ENCODE results near the gene PRRG2. TPM values are rescaled to one million over a fixed set of nuclear protein-coding genes. Genes with fewer than 3 reads are reported as not detected.

Gene PRRG2
- total and polyA plus RNA-seq, 5 donors from 2014 or later = 0.84 TPM; not detected in 4

DNA sequence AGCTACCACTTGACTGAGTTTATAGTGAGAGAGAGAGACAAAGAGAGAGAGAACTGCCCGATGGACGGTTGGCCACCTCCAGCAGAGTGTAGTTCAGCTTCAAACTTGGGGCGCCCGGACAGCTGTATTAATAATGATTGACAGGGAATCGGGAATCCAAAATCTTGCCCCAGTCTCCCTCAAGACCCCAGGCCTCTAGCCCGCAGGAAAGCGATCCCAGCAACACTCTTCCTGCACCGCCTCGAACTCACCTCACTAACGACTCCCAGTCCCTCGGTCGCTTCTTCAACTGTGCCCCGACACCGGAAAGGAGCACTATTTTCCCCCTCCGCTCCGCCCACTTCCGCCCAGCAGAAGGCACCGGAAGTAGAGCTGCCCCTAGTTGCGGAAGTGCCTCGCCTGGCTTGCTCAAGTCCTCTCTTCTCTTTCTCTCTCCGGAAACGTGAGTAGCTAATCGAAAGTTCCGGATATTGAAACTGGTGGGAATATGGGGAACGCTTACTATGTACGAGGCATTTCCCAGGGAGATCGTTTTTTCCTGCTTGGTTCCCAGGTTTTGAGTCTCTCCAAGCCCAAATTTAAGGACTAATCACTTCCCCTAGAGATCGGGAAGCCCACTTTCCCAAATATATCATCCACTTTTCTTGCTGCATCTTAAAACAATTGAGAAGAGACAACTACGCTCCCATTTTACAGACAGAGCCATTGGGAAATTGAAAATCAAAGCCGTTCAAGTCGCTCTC is 681 bp upstream of the PRRG2 start, which contains the start of gene NOSIP:
TSS of gene NOSIP (minus strand) at position 293 of the 743 bp plus-strand sequence. CDS start 19,865 bp downstream, outside the sequence.
- peak; percentile 98 to 100 for ATAC-seq (ENCODE audit: low read depth in 2 of 2)
- peaks cover 6% of the 10 kb centered on the region for H3K36me3 Mint-ChIP-seq
- peak within 1 kb of the TSS; percentile 94 for H3K4me3 ChIP-seq (ENCODE audit: low read depth, low read length)
- H3K4me1 ChIP-seq (ENCODE audit: control insufficient read depth, insufficient read depth, low read length, poor library complexity, severe bottlenecking) = peaks cover 28% of the 10 kb centered on the region
- H3K9me3 Mint-ChIP-seq = peaks cover 0 to 1% (median 0%) of the 10 kb centered on the region in 7 donors
- peaks cover 16 to 40% (median 28%) of the 10 kb centered on the region in 4 donors for H3K4me1 Mint-ChIP-seq
- peak within 1 kb of the TSS; percentile 88 to 97 (median 95) for H3K4me3 Mint-ChIP-seq
- peak within 1 kb of the TSS; percentile 71 for H3K27ac ChIP-seq (ENCODE audit: insufficient read depth, low read length, poor library complexity, severe bottlenecking)
- H3K36me3 ChIP-seq (ENCODE audit: control insufficient read depth, insufficient read depth, low read length) = peaks cover 15% of the 10 kb centered on the region
- H3K9me3 ChIP-seq (ENCODE audit: control insufficient read depth in 2 of 2, low read length in 2 of 2) = no peaks in the 10 kb centered on the region
- H3K27ac Mint-ChIP-seq = peak within 1 kb of the TSS; percentile 92 to 100 (median 96)
- peak; percentile 94 to 98 (median 95) for DNase-seq
- no peaks in the 10 kb centered on the region for H3K27me3 ChIP-seq (ENCODE audit: control insufficient read depth, insufficient read depth, low read length)
- H3K27me3 Mint-ChIP-seq = no peaks in the 10 kb centered on the region

GRCh38 chr19:49583239-49583638 is 2.1 kb downstream of the PRRG2 start:
- ATAC-seq (ENCODE audit: low read depth in 2 of 2) = no peak

DNA sequence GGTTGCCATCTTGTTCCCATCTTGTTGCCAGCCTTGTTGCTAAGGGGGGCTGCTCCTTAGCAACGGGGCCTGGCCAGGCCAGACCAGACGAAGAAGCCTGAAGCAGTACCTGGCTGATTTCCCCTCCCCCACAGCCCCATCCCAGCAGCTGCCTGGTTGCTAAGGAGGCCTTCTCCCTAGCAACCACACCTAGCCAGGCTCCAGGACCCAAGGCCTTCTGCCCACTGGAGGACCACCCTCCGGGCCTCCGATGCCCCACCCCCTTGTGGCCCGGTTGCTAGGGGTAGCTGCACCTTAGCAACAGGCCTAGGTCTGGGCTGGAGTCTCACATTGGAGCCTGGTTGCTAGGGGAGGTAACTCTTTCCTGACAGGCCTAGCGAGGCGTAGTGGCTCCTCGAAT is 3.9 kb downstream of the PRRG2 start:
- Histone ChIP-seq H3K27me3 (ENCODE audit: control insufficient read depth, insufficient read depth, low read length) (no peaks in the 10 kb centered on the region), H3K36me3 (ENCODE audit: control insufficient read depth, insufficient read depth, low read length) (no peaks in the 10 kb centered on the region), H3K9me3 (ENCODE audit: control insufficient read depth in 2 of 2, low read length in 2 of 2) (no peaks in the 10 kb centered on the region), H3K4me1 (ENCODE audit: control insufficient read depth, insufficient read depth, low read length, poor library complexity, severe bottlenecking) (peaks cover 15% of the 10 kb centered on the region), H3K4me3 (ENCODE audit: low read depth, low read length) (no peak overlapping the region), H3K27ac (ENCODE audit: insufficient read depth, low read length, poor library complexity, severe bottlenecking) (no peak overlapping the region)
- peaks cover 6 to 23% (median 14%) of the 10 kb centered on the region in 4 donors for H3K4me1 Mint-ChIP-seq
- peaks cover 0 to 1% (median 0%) of the 10 kb centered on the region in 7 donors for H3K9me3 Mint-ChIP-seq
- H3K4me3 Mint-ChIP-seq = peak overlapping the region in 1 of 4 donors; percentile 28
- no peak overlapping the region for H3K27ac Mint-ChIP-seq
- H3K27me3 Mint-ChIP-seq = peaks cover 7% of the 10 kb centered on the region
- H3K36me3 Mint-ChIP-seq = no peaks in the 10 kb centered on the region
- no peak for DNase-seq
- ATAC-seq (ENCODE audit: low read depth in 2 of 2) = no peak

More at GRCh38 chr19:49583239-49583638, 2.1 kb downstream of the PRRG2 start:
- DNase-seq = no peak
- H3K4me1 Mint-ChIP-seq = peaks cover 16 to 26% (median 21%) of the 10 kb centered on the region in 4 donors
- H3K4me3 ChIP-seq (ENCODE audit: low read depth, low read length) = no peak overlapping the region
- no peaks in the 10 kb centered on the region for H3K36me3 Mint-ChIP-seq
- no peak overlapping the region for H3K27ac ChIP-seq (ENCODE audit: insufficient read depth, low read length, poor library complexity, severe bottlenecking)
- no peaks in the 10 kb centered on the region for H3K27me3 Mint-ChIP-seq
- H3K4me1 ChIP-seq (ENCODE audit: control insufficient read depth, insufficient read depth, low read length, poor library complexity, severe bottlenecking) = peaks cover 24% of the 10 kb centered on the region
- no peak overlapping the region for H3K27ac Mint-ChIP-seq
- peaks cover 0 to 1% (median 0%) of the 10 kb centered on the region in 7 donors for H3K9me3 Mint-ChIP-seq
- no peaks in the 10 kb centered on the region for H3K9me3 ChIP-seq (ENCODE audit: control insufficient read depth in 2 of 2, low read length in 2 of 2)
- no peaks in the 10 kb centered on the region for H3K27me3 ChIP-seq (ENCODE audit: control insufficient read depth, insufficient read depth, low read length)
- peaks cover 2% of the 10 kb centered on the region for H3K36me3 ChIP-seq (ENCODE audit: control insufficient read depth, insufficient read depth, low read length)
- no peak overlapping the region for H3K4me3 Mint-ChIP-seq

DNA sequence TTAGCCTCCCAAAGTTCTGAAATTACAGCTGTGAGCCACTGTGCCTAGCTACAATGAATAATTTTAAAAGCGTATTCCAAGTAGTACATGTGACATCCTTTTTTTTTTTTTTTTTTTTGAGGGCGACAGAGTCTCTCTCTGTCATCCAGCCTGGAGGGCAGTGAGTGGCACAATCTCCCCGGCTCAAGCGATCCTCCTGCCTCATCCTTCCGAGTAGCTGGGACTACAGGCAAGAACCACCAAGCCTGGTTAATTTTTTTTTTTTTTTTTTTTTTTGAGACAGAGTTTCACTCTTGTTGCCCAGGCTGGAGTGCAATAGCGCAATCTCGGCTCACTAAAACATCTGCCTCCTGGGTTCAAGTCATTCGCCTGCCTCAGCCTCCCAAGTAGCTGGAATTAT is 6.1 kb downstream of the PRRG2 start:
- no peak overlapping the region for H3K27ac ChIP-seq (ENCODE audit: insufficient read depth, low read length, poor library complexity, severe bottlenecking)
- Mint-ChIP-seq H3K4me3 (no peak overlapping the region), H3K9me3 (no peaks in the 10 kb centered on the region), H3K36me3 (no peaks in the 10 kb centered on the region), H3K27ac (no peak overlapping the region), H3K4me1 (peaks cover 0 to 20% (median 7%) of the 10 kb centered on the region in 4 donors), H3K27me3 (peaks cover 7% of the 10 kb centered on the region)
- H3K4me1 ChIP-seq (ENCODE audit: control insufficient read depth, insufficient read depth, low read length, poor library complexity, severe bottlenecking) = peaks cover 16% of the 10 kb centered on the region
- DNase-seq (no peak), ATAC-seq (ENCODE audit: low read depth in 2 of 2) (no peak)
- no peaks in the 10 kb centered on the region for H3K36me3 ChIP-seq (ENCODE audit: control insufficient read depth, insufficient read depth, low read length)
- H3K27me3 ChIP-seq (ENCODE audit: control insufficient read depth, insufficient read depth, low read length) = no peaks in the 10 kb centered on the region
- no peaks in the 10 kb centered on the region for H3K9me3 ChIP-seq (ENCODE audit: control insufficient read depth in 2 of 2, low read length in 2 of 2)
- H3K4me3 ChIP-seq (ENCODE audit: low read depth, low read length) = no peak overlapping the region

- H3K9me3 ChIP-seq (ENCODE audit: control insufficient read depth in 2 of 2, low read length in 2 of 2) = no peaks in the 10 kb centered on the region
- Mint-ChIP-seq H3K27me3 (peaks cover 7% of the 10 kb centered on the region), H3K9me3 (no peaks in the 10 kb centered on the region), H3K36me3 (peaks cover 2% of the 10 kb centered on the region), H3K27ac (peak overlapping the region; percentile 4 to 74 (median 68)), H3K4me3 (peak overlapping the region in 2 of 4 donors; percentile 2 to 67), H3K4me1 (peaks cover 0 to 33% (median 16%) of the 10 kb centered on the region in 4 donors)
- H3K4me3 ChIP-seq (ENCODE audit: low read depth, low read length) = no peak overlapping the region
- DNase-seq (peak; percentile 40 to 49 (median 45)), ATAC-seq (ENCODE audit: low read depth in 2 of 2) (no peak)
- H3K27ac ChIP-seq (ENCODE audit: insufficient read depth, low read length, poor library complexity, severe bottlenecking) = peak overlapping the region; percentile 43
- H3K27me3 ChIP-seq (ENCODE audit: control insufficient read depth, insufficient read depth, low read length) = no peaks in the 10 kb centered on the region
- no peaks in the 10 kb centered on the region for H3K36me3 ChIP-seq (ENCODE audit: control insufficient read depth, insufficient read depth, low read length)
- peaks cover 27% of the 10 kb centered on the region for H3K4me1 ChIP-seq (ENCODE audit: control insufficient read depth, insufficient read depth, low read length, poor library complexity, severe bottlenecking)
Observed at GRCh38 chr19:49588365-49589122, 7.4 kb downstream of the PRRG2 start.

GRCh38 chr19:49589502-49589905 is 8.4 kb downstream of the PRRG2 start:
- H3K36me3 ChIP-seq (ENCODE audit: control insufficient read depth, insufficient read depth, low read length) = peaks cover 8% of the 10 kb centered on the region
- H3K9me3 ChIP-seq (ENCODE audit: control insufficient read depth in 2 of 2, low read length in 2 of 2) = no peaks in the 10 kb centered on the region
- no peaks in the 10 kb centered on the region for H3K27me3 ChIP-seq (ENCODE audit: control insufficient read depth, insufficient read depth, low read length)
- no peak overlapping the region for H3K4me3 ChIP-seq (ENCODE audit: low read depth, low read length)
- ATAC-seq (ENCODE audit: low read depth in 2 of 2) = no peak
- Mint-ChIP-seq H3K4me3 (peak overlapping the region; percentile 40 to 94 (median 81)), H3K36me3 (peaks cover 10% of the 10 kb centered on the region), H3K4me1 (peaks cover 0 to 42% (median 24%) of the 10 kb centered on the region in 4 donors), H3K27ac (peak overlapping the region in 2 of 3 donors; percentile 94 to 97), H3K9me3 (no peaks in the 10 kb centered on the region), H3K27me3 (peaks cover 7% of the 10 kb centered on the region)
- H3K27ac ChIP-seq (ENCODE audit: insufficient read depth, low read length, poor library complexity, severe bottlenecking) = peak overlapping the region; percentile 85
- peaks cover 33% of the 10 kb centered on the region for H3K4me1 ChIP-seq (ENCODE audit: control insufficient read depth, insufficient read depth, low read length, poor library complexity, severe bottlenecking)
- no peak for DNase-seq

- peaks cover 33% of the 10 kb centered on the region for H3K4me1 ChIP-seq (ENCODE audit: control insufficient read depth, insufficient read depth, low read length, poor library complexity, severe bottlenecking)
- peak; percentile 91 to 97 (median 93) for DNase-seq
- H3K4me3 ChIP-seq (ENCODE audit: low read depth, low read length) = peak overlapping the region; percentile 77
- H3K9me3 Mint-ChIP-seq = no peaks in the 10 kb centered on the region
- peaks cover 10% of the 10 kb centered on the region for H3K36me3 Mint-ChIP-seq
- peak overlapping the region; percentile 85 to 94 (median 94) for H3K4me3 Mint-ChIP-seq
- peaks cover 13% of the 10 kb centered on the region for H3K36me3 ChIP-seq (ENCODE audit: control insufficient read depth, insufficient read depth, low read length)
- peak overlapping the region; percentile 85 for H3K27ac ChIP-seq (ENCODE audit: insufficient read depth, low read length, poor library complexity, severe bottlenecking)
- H3K27me3 Mint-ChIP-seq = peaks cover 7% of the 10 kb centered on the region
- H3K27me3 ChIP-seq (ENCODE audit: control insufficient read depth, insufficient read depth, low read length) = no peaks in the 10 kb centered on the region
- H3K9me3 ChIP-seq (ENCODE audit: control insufficient read depth in 2 of 2, low read length in 2 of 2) = no peaks in the 10 kb centered on the region
- ATAC-seq (ENCODE audit: low read depth in 2 of 2) = peak; percentile 77 to 79
- H3K27ac Mint-ChIP-seq = peak overlapping the region; percentile 94 to 97 (median 94)
- H3K4me1 Mint-ChIP-seq = peaks cover 0 to 44% (median 24%) of the 10 kb centered on the region in 4 donors
Observed at GRCh38 chr19:49590071-49590970, 9.2 kb downstream of the PRRG2 start.
